Astrocyte (in vitro differentiated cells and primary cell): ENCODE data around the gene LCK. TPM values are rescaled to one million over a fixed set of nuclear protein-coding genes. Genes with fewer than 3 reads are reported as not detected.

Experiments
- DNase-seq: peaks from one replicate; pipeline ENCODE4 v3.0.0-alpha.2; 2010; ENCODE audit warnings: low read depth
- FAIRE-seq: peaks from 2 replicates; lab custom pipeline; 2011; peaks lifted over from hg19 to GRCh38; lab: Jason Lieb, UNC
- H2AFZ ChIP-seq: 2 replicates; pipeline ENCODE4 v1.6.0; 2012; ENCODE audit warnings: low read depth, low read length, inconsistent platforms
- H3K27ac ChIP-seq: 2 replicates; pipeline ENCODE4 v1.5.1; 2011; ENCODE audit warnings: low read depth, low read length, inconsistent platforms
- H3K27me3 ChIP-seq: 2 replicates; pipeline ENCODE4 v1.6.0; 2011; ENCODE audit warnings: low read length, inconsistent platforms; ENCODE audit not compliant: insufficient read depth
- H3K36me3 ChIP-seq: 2 replicates; pipeline ENCODE4 v1.5.1; 2011; ENCODE audit warnings: low read length, inconsistent platforms; ENCODE audit not compliant: insufficient read depth
- H3K4me1 ChIP-seq: 2 replicates; pipeline ENCODE4 v1.5.1; 2011; ENCODE audit warnings: low read length, inconsistent platforms; ENCODE audit not compliant: insufficient read depth
- H3K4me2 ChIP-seq: 2 replicates; pipeline ENCODE4 v1.6.0; 2012; ENCODE audit warnings: low read length, inconsistent platforms
- H3K4me3 ChIP-seq: 2 replicates; pipeline ENCODE4 v1.5.1; 2011; ENCODE audit warnings: low read depth, mild to moderate bottlenecking, low read length, inconsistent platforms; ENCODE audit not compliant: insufficient read depth
- H3K79me2 ChIP-seq: 2 replicates; pipeline ENCODE4 v1.6.0; 2012; ENCODE audit warnings: mild to moderate bottlenecking, low read length, inconsistent platforms; ENCODE audit not compliant: insufficient read depth
- H3K9ac ChIP-seq: 2 replicates; pipeline ENCODE4 v1.6.0; 2012; ENCODE audit warnings: mild to moderate bottlenecking, low read length, inconsistent platforms
- H3K9me3 ChIP-seq: 2 replicates; pipeline ENCODE4 v1.5.1; 2012; ENCODE audit warnings: low read depth, mild to moderate bottlenecking, low read length, inconsistent platforms; ENCODE audit not compliant: insufficient read depth
- H4K20me1 ChIP-seq: 2 replicates; pipeline ENCODE4 v1.6.0; 2012; ENCODE audit warnings: low read length, inconsistent platforms; ENCODE audit not compliant: insufficient read depth
- H3K27ac Mint-ChIP-seq: one replicate; pipeline ENCODE4 v1.8.0; 2021; ENCODE audit warnings: mild to moderate bottlenecking, mixed read lengths; ENCODE audit not compliant: unreplicated experiment
- H3K27me3 Mint-ChIP-seq: one replicate; pipeline ENCODE4 v1.8.0; 2021; ENCODE audit warnings: low read depth, mixed read lengths; ENCODE audit not compliant: unreplicated experiment
- H3K36me3 Mint-ChIP-seq: one replicate; pipeline ENCODE4 v1.8.0; 2021; ENCODE audit warnings: low read depth, mixed read lengths; ENCODE audit not compliant: unreplicated experiment
- H3K4me1 Mint-ChIP-seq: one replicate; pipeline ENCODE4 v1.8.0; 2021; ENCODE audit warnings: low read depth, mixed read lengths; ENCODE audit not compliant: unreplicated experiment
- H3K4me3 Mint-ChIP-seq: one replicate; pipeline ENCODE4 v1.8.0; 2021; ENCODE audit warnings: mild to moderate bottlenecking, moderate library complexity, mixed read lengths; ENCODE audit not compliant: unreplicated experiment
- H3K9me3 Mint-ChIP-seq: one replicate; pipeline ENCODE4 v1.8.0; 2021; ENCODE audit warnings: mild to moderate bottlenecking, mixed read lengths; ENCODE audit not compliant: unreplicated experiment
- EZH2 ChIP-seq: IDR thresholded peaks from 2 replicates; pipeline ENCODE4 v1.6.1; 2012; ENCODE audit warnings: mild to moderate bottlenecking, low read length, inconsistent platforms; ENCODE audit not compliant: insufficient read depth
- total RNA-seq: library from RNA; stranded (reverse); gene quantifications from 2 replicates; pipeline ENCODE4 v1.2.1, GENCODE V29; 2021
- TF ChIP-seq, protein P1 (sequence below): IDR thresholded peaks from 2 replicates; pipeline ENCODE4 v1.5.1; 2011; ENCODE audit warnings: low read depth, mild to moderate bottlenecking, inconsistent platforms, low read length, moderate library complexity; ENCODE audit not compliant: insufficient read depth

LCK gene
- total RNA-seq, 1 donor from 2014 or later: 0.30 TPM

DNA sequence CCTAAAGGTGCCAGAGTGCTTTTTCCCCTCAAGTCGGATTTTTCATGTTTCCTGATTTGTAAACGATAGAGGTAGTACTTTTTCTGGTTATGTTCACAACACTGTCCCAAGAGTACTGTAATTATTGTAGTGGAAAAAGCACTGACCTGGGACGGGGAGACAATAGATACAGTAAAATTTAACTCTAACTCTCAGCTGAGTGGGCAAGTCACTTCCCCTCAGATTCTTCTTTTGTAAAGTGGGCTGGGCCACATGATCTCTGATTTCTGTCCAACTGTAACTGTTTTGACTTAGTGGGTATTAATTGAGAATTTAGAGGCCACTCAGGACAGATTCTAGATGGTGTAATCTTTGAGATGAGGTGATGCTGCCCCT is 65.8 kb downstream of the LCK start:
- no peak overlapping the region for H3K4me3 ChIP-seq
- H3K36me3 ChIP-seq: peaks cover 20% of the 10 kb centered on the region
- H3K27me3 ChIP-seq: no peaks in the 10 kb centered on the region
- H3K4me3 Mint-ChIP-seq: no peak overlapping the region
- peaks cover 10% of the 10 kb centered on the region for H3K36me3 Mint-ChIP-seq
- no peaks in the 10 kb centered on the region for H3K9me3 Mint-ChIP-seq
- no peak for FAIRE-seq
- no peak overlapping the region for H3K9ac ChIP-seq
- no peaks in the 10 kb centered on the region for H3K4me1 ChIP-seq
- H3K27ac ChIP-seq: no peak overlapping the region
- no peaks in the 10 kb centered on the region for H3K9me3 ChIP-seq
- no peak for DNase-seq
- H3K27ac Mint-ChIP-seq: no peak overlapping the region
- peaks cover 17% of the 10 kb centered on the region for H4K20me1 ChIP-seq
- H3K27me3 Mint-ChIP-seq: no peaks in the 10 kb centered on the region
- no peak overlapping the region for H3K4me2 ChIP-seq
- H3K79me2 ChIP-seq: peaks cover 26% of the 10 kb centered on the region
- H3K4me1 Mint-ChIP-seq: no peaks in the 10 kb centered on the region
- no peak overlapping the region for H2AFZ ChIP-seq
- TF ChIP-seq, protein P1, sequence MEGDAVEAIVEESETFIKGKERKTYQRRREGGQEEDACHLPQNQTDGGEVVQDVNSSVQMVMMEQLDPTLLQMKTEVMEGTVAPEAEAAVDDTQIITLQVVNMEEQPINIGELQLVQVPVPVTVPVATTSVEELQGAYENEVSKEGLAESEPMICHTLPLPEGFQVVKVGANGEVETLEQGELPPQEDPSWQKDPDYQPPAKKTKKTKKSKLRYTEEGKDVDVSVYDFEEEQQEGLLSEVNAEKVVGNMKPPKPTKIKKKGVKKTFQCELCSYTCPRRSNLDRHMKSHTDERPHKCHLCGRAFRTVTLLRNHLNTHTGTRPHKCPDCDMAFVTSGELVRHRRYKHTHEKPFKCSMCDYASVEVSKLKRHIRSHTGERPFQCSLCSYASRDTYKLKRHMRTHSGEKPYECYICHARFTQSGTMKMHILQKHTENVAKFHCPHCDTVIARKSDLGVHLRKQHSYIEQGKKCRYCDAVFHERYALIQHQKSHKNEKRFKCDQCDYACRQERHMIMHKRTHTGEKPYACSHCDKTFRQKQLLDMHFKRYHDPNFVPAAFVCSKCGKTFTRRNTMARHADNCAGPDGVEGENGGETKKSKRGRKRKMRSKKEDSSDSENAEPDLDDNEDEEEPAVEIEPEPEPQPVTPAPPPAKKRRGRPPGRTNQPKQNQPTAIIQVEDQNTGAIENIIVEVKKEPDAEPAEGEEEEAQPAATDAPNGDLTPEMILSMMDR: no peak
- no peak for TF ChIP-seq EZH2

DNA sequence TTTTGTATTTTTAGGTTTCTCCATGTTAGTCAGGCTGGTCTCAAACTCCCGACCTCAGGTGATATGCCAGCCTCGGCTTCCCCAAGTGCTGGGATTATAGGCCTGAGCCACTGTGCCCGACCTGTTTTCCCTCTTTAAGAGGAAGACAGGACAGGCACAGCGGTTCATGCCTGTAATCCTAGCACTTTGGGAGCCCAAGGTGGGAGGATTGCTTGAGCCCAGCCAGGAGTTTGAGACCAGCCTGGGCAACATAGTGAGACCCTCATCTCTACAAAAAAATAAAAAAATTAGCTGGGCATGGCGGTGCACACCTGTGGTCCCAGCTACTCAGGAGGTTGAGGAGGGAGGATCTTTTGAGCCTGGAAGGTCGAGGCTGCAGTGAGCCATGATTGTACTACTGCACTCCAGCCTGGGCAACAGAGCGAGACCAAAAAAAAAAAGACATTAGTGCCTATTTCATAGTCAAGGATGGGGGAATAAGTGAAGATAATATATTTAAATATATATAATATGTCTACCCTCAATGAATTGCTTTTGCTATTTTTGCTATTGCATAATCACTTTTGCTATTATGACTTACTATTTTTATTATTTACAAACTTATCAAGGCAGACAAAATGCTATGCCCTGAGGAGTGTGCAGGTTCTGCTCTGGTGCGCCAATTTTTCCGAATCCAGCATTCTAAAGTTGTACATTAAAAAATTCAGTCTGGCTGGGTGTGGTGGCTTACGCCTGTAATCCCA is 67.2 kb downstream of the LCK start:
- peaks cover 12% of the 10 kb centered on the region for H4K20me1 ChIP-seq
- no peak overlapping the region for H3K27ac Mint-ChIP-seq
- H3K4me1 Mint-ChIP-seq: no peaks in the 10 kb centered on the region
- FAIRE-seq (no peak), DNase-seq (no peak)
- no peak overlapping the region for H2AFZ ChIP-seq
- peaks cover 20% of the 10 kb centered on the region for H3K36me3 ChIP-seq
- no peaks in the 10 kb centered on the region for H3K9me3 ChIP-seq
- no peak overlapping the region for H3K9ac ChIP-seq
- no peak overlapping the region for H3K4me2 ChIP-seq
- no peak overlapping the region for H3K4me3 Mint-ChIP-seq
- H3K27me3 Mint-ChIP-seq: no peaks in the 10 kb centered on the region
- H3K27me3 ChIP-seq: no peaks in the 10 kb centered on the region
- no peak overlapping the region for H3K27ac ChIP-seq
- no peak overlapping the region for H3K4me3 ChIP-seq
- TF ChIP-seq, protein P1: no peak
- TF ChIP-seq EZH2: no peak
- H3K4me1 ChIP-seq: no peaks in the 10 kb centered on the region
- H3K36me3 Mint-ChIP-seq: peaks cover 10% of the 10 kb centered on the region
- H3K9me3 Mint-ChIP-seq: no peaks in the 10 kb centered on the region
- peaks cover 12% of the 10 kb centered on the region for H3K79me2 ChIP-seq

GRCh38 chr1:32321712-32322291 is 70.7 kb downstream of the LCK start:
- FAIRE-seq (no peak), DNase-seq (no peak)
- Mint-ChIP-seq H3K27me3 (no peaks in the 10 kb centered on the region), H3K4me1 (no peaks in the 10 kb centered on the region), H3K9me3 (no peaks in the 10 kb centered on the region), H3K27ac (no peak overlapping the region), H3K36me3 (peaks cover 7% of the 10 kb centered on the region), H3K4me3 (no peak overlapping the region)
- Histone ChIP-seq H3K9me3 (no peaks in the 10 kb centered on the region), H3K36me3 (peaks cover 26% of the 10 kb centered on the region), H3K27ac (no peak overlapping the region), H3K4me3 (no peak overlapping the region), H3K4me1 (no peaks in the 10 kb centered on the region), H3K79me2 (peaks cover 3% of the 10 kb centered on the region), H2AFZ (no peak overlapping the region), H3K9ac (no peak overlapping the region), H4K20me1 (peaks cover 5% of the 10 kb centered on the region), H3K4me2 (peak overlapping the region; percentile 2), H3K27me3 (no peaks in the 10 kb centered on the region)
- TF ChIP-seq, protein P1: no peak
- TF ChIP-seq EZH2: no peak
